AG04450 (cell line): ENCODE results near the gene CNGA3. TPM values are rescaled to one million over a fixed set of nuclear protein-coding genes. Genes with fewer than 3 reads are reported as not detected.
"Not testable (repeated sequence)": the region's sequence is repeated elsewhere in the genome, so short reads cannot be mapped to it uniquely, and the experiment has no call there.

Experiments used
- CTCF ChIA-PET: fragments of 300-600, 350-600 bp; formaldehyde crosslinking; extraction: SDS; loops from one replicate; lab custom pipeline; 2022; ENCODE audit warnings: antibody characterized with exemption, inconsistent platforms; lab: Charles Lee
- POLR2A ChIA-PET: fragments of 350-600 bp; formaldehyde crosslinking; extraction: SDS; loops from one replicate; lab custom pipeline; 2021; ENCODE audit warnings: antibody characterized with exemption, inconsistent platforms; lab: Yijun Ruan, JAX
- DNase-seq: peaks from one replicate; pipeline ENCODE4 v3.0.0-alpha.2; 2011; ENCODE audit warnings: low read depth, low spot score
- H3K27ac ChIP-seq: one replicate; pipeline ENCODE4 v1.5.1; 2012; ENCODE audit warnings: low read depth, low read length, control low read depth
- H3K27me3 ChIP-seq: one replicate; pipeline ENCODE4 v1.6.0; 2012; ENCODE audit warnings: low read length; ENCODE audit not compliant: control insufficient read depth, insufficient read depth
- H3K4me3 ChIP-seq: 2 replicates; pipeline ENCODE4 v1.5.1; 2011; ENCODE audit warnings: mild to moderate bottlenecking, low read depth, low read length, control low read depth
- H3K9me3 ChIP-seq: 2 replicates; pipeline ENCODE4 v1.5.1; 2012; ENCODE audit warnings: low read length; ENCODE audit not compliant: control insufficient read depth, insufficient read depth
- polyA plus RNA-seq: library from polyadenylated mRNA; depleted of rRNA; stranded (reverse); fragments of >200 nt; gene quantifications from 2 replicates; pipeline ENCODE4 v1.2.3, GENCODE V29; 2011
- TF ChIP-seq, protein P1 (sequence below): IDR thresholded peaks from 2 replicates; pipeline ENCODE4 v1.5.1; 2011; ENCODE audit warnings: low read depth, low read length, control low read depth, inconsistent platforms

Gene CNGA3
- polyA plus RNA-seq, 1 experiment, result not detected

DNA sequence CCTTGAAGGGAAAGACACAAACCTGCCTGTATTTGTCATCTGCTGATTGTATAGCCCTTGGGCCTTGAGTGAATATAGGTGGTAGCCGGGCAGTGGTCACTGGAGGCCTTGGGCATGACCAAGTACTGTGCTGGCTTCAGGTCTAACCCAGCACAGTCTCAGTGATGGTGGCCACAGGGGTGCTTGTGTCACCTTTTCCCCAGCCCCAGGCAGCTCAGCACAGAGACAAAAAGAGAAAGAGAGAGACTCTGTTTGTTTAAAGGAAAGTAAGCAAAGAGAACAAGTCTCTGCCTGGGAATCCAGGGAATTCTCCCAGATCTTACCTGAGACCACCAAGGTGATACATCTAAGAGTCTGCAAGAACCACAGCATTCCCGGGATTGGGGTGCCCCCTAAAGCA, 59.0 kb downstream of the CNGA3 start:
- no peak for DNase-seq
- TF ChIP-seq, protein P1, sequence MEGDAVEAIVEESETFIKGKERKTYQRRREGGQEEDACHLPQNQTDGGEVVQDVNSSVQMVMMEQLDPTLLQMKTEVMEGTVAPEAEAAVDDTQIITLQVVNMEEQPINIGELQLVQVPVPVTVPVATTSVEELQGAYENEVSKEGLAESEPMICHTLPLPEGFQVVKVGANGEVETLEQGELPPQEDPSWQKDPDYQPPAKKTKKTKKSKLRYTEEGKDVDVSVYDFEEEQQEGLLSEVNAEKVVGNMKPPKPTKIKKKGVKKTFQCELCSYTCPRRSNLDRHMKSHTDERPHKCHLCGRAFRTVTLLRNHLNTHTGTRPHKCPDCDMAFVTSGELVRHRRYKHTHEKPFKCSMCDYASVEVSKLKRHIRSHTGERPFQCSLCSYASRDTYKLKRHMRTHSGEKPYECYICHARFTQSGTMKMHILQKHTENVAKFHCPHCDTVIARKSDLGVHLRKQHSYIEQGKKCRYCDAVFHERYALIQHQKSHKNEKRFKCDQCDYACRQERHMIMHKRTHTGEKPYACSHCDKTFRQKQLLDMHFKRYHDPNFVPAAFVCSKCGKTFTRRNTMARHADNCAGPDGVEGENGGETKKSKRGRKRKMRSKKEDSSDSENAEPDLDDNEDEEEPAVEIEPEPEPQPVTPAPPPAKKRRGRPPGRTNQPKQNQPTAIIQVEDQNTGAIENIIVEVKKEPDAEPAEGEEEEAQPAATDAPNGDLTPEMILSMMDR, result no peak
- H3K27ac ChIP-seq, result no peak overlapping the region
- no peaks in the 10 kb centered on the region for H3K9me3 ChIP-seq
- peaks cover 6% of the 10 kb centered on the region for H3K27me3 ChIP-seq
- H3K4me3 ChIP-seq, result no peak overlapping the region
- CTCF ChIA-PET, result no interaction called here
- POLR2A ChIA-PET, result no interaction called here

DNA sequence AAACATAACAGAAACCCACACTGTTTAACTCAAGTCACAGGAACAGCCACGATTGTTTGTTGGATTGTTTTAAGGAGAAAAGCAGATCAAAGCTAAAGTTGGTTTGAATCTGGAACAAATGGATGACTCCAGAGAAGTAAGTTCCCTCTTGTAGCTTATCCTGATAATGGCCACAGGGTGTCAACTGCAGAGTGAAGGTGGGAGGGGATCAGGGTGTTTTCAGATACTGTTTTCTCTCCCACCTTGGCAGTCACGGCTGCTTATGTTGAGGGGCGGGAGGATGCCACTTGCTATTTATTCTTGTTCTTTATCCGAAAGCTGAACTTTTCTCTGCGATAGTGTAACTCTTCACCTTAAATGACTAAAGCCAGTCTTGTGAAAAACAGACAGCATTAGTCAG, 61.9 kb downstream of the CNGA3 start:
- no peaks in the 10 kb centered on the region for H3K9me3 ChIP-seq
- ChIA-PET POLR2A (no interaction called here), CTCF (interaction anchor here (0.6 to 1.1 kb wide), 2 partner anchors 23 to 194 kb away, joined by 3 read pairs; no protein-coding TSS in a partner anchor)
- peaks cover 4% of the 10 kb centered on the region for H3K27me3 ChIP-seq
- no peak for DNase-seq
- TF ChIP-seq, protein P1, result no peak
- H3K4me3 ChIP-seq, result no peak overlapping the region
- H3K27ac ChIP-seq, result no peak overlapping the region

DNA sequence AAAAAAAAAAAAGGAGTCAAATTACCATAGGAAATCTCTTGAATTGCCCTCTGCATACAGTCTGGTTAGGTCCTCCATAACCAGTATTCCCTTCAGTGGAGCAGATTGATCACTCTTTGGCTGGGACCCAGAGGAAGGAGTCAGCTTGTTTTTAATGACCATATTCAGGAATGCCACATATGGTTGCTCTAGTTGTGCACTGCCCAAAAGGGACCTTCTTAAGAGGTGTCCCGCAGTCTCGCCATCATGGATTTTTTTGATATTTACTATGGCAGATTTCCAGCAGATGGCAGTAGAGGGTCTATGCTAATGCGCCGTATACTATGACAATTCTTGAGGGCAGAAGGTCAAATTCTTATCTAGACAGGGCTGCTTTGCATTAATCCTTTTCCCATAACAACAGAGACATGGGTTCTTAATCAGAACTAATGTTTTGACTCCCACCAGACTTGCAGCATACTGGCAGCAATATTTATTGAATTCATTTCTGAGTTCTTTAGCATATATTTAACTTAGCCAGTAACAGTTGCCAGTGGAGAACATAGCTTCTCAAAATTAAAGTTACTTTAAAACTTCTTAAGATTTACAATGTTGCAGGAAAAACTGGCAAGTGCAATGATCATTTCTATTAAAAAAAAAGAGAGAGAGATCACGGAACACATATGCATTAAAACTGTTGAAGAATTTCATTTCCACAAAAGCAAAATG, 66.6 kb downstream of the CNGA3 start:
- TF ChIP-seq, protein P1, result peak; percentile 83
- peaks cover 3% of the 10 kb centered on the region for H3K27me3 ChIP-seq
- ChIA-PET POLR2A (no interaction called here), CTCF (interaction anchor here (0.6 to 2.2 kb wide), 26 partner anchors 10 to 1849 kb away, joined by 3 to 14 read pairs (median 5); partner anchors contain the start of genes COA5 and UNC50)
- DNase-seq, result peak; percentile 8
- no peak overlapping the region for H3K27ac ChIP-seq
- H3K4me3 ChIP-seq, result no peak overlapping the region
- no peaks in the 10 kb centered on the region for H3K9me3 ChIP-seq

DNA sequence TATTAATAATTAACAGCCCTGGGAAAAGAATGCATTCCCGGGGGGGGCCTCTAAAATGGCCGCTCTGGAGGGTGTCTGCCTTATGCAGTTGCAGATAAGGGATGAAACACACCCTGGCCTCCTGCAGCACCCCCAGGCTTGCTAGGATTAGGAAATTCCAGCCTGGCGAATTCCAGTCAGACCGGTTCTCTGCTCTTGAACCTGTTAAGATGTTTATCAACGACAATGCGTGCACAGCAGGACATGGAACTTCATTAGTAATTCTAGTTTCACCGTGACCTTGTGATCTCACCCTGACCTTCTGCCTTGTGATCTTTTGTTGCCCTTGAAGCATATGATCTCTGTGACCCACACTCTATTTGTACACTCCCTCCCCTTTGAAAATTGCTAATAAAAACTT, 68.0 kb downstream of the CNGA3 start:
- DNase-seq, H3K9me3 ChIP-seq, CTCF ChIA-PET, H3K27me3 ChIP-seq, POLR2A ChIA-PET, H3K27ac ChIP-seq, H3K4me3 ChIP-seq: not testable (repeated sequence)

DNA sequence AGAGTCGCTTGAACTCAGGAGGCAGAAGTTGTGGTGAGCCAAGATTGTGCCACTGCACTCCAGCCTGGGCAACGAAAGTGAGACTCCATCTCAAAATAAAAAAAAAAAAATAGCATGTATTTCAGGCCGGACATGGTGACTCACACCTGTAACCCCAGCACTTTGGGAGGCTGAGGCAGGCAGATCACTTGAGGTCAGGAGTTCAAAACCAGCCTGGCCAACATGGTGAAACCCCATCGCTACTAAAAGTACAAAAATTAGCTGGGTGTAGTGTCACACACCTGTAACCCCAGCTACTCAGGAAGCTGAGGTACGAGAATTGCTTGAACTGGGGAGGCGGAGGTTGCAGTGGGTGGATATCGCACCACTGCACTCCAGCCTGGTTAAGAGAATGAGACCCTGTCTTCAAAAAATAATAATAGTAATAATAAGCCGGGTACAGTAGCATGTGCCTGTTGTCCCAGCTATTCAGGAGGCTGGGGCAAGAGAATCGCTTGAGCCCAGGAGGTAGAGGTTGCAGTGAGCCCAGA, 69.5 kb downstream of the CNGA3 start:
- H3K27me3 ChIP-seq, DNase-seq, POLR2A ChIA-PET, H3K27ac ChIP-seq, H3K4me3 ChIP-seq, H3K9me3 ChIP-seq: not testable (repeated sequence)
- CTCF ChIA-PET, result interaction anchor here (0.8 to 1.1 kb wide), 2 partner anchors 186 to 233 kb away, joined by 3 to 4 read pairs; no protein-coding TSS in a partner anchor
